ENCODE data around the gene BMF.
"Not testable (repeated sequence)": the region's sequence is repeated elsewhere in the genome, so short reads cannot be mapped to it uniquely, and the experiment has no call there.

BMF gene

GRCh38 chr15:40136470-40137302, 28.0 kb upstream of the BMF start:
- DNase-seq (no peak), ATAC-seq (replicated peaks) (no peak)
- Mint-ChIP-seq H3K9me3 (no peaks in the 10 kb centered on the region), H3K27me3 (no peaks in the 10 kb centered on the region), H3K27ac (no peak overlapping the region), H3K36me3 (no peaks in the 10 kb centered on the region), H3K4me3 (no peak overlapping the region), H3K4me1 (no peaks in the 10 kb centered on the region)

GRCh38 chr15:40135846-40136450, 27.3 kb upstream of the BMF start:
- not testable (repeated sequence) for H3K4me3 Mint-ChIP-seq; H3K9me3 Mint-ChIP-seq; H3K4me1 Mint-ChIP-seq; H3K27me3 Mint-ChIP-seq; ATAC-seq (replicated peaks); H3K36me3 Mint-ChIP-seq; H3K27ac Mint-ChIP-seq; DNase-seq

- peaks cover 0 to under 1% of the 10 kb centered on the region in 2 donors for H3K27me3 Mint-ChIP-seq
- H3K4me3 Mint-ChIP-seq = no peak overlapping the region
- no peaks in the 10 kb centered on the region for H3K4me1 Mint-ChIP-seq
- no peaks in the 10 kb centered on the region for H3K36me3 Mint-ChIP-seq
- no peak for DNase-seq
- no peaks in the 10 kb centered on the region for H3K9me3 Mint-ChIP-seq
- ATAC-seq (replicated peaks) = no peak
- H3K27ac Mint-ChIP-seq = no peak overlapping the region
Observed at GRCh38 chr15:40134885-40135284, 26.2 kb upstream of the BMF start.

GRCh38 chr15:40133544-40133943, 24.9 kb upstream of the BMF start:
- Mint-ChIP-seq H3K4me1 (no peaks in the 10 kb centered on the region), H3K27me3 (peaks cover 0 to 11% of the 10 kb centered on the region in 2 donors), H3K27ac (no peak overlapping the region), H3K36me3 (no peaks in the 10 kb centered on the region), H3K9me3 (no peaks in the 10 kb centered on the region), H3K4me3 (no peak overlapping the region)
- ATAC-seq (replicated peaks) (no peak), DNase-seq (no peak)

GRCh38 chr15:40130799-40131502, 22.3 kb upstream of the BMF start:
- no peak overlapping the region for H3K27ac Mint-ChIP-seq

GRCh38 chr15:40130118-40130517, 21.4 kb upstream of the BMF start:
- ATAC-seq (replicated peaks) (no peak), DNase-seq (no peak)
- H3K27ac Mint-ChIP-seq = no peak overlapping the region
- no peak overlapping the region for H3K4me3 Mint-ChIP-seq
- no peaks in the 10 kb centered on the region for H3K36me3 Mint-ChIP-seq
- H3K9me3 Mint-ChIP-seq = no peaks in the 10 kb centered on the region
- peaks cover 0 to 11% of the 10 kb centered on the region in 2 donors for H3K27me3 Mint-ChIP-seq
- H3K4me1 Mint-ChIP-seq = no peaks in the 10 kb centered on the region

More at GRCh38 chr15:40130799-40131502, 22.3 kb upstream of the BMF start:
- ATAC-seq (replicated peaks) (peak in 1 of 2 donors; percentile 36), DNase-seq (no peak)
- no peaks in the 10 kb centered on the region for H3K36me3 Mint-ChIP-seq
- peaks cover 0 to 11% of the 10 kb centered on the region in 2 donors for H3K27me3 Mint-ChIP-seq
- H3K4me1 Mint-ChIP-seq = no peaks in the 10 kb centered on the region
- H3K9me3 Mint-ChIP-seq = no peaks in the 10 kb centered on the region
- H3K4me3 Mint-ChIP-seq = no peak overlapping the region

- H3K36me3 Mint-ChIP-seq = no peaks in the 10 kb centered on the region
- peaks cover 0 to 11% of the 10 kb centered on the region in 2 donors for H3K27me3 Mint-ChIP-seq
- H3K4me1 Mint-ChIP-seq = no peaks in the 10 kb centered on the region
- H3K27ac Mint-ChIP-seq = no peak overlapping the region
- DNase-seq = no peak
- no peak overlapping the region for H3K4me3 Mint-ChIP-seq
- peak; percentile 52 to 53 for ATAC-seq (replicated peaks)
- no peaks in the 10 kb centered on the region for H3K9me3 Mint-ChIP-seq
Observed at GRCh38 chr15:40128766-40129660, 20.3 kb upstream of the BMF start.

- Mint-ChIP-seq H3K4me3 (no peak overlapping the region), H3K36me3 (no peaks in the 10 kb centered on the region), H3K4me1 (no peaks in the 10 kb centered on the region), H3K27me3 (peaks cover 0 to 11% of the 10 kb centered on the region in 2 donors), H3K27ac (no peak overlapping the region), H3K9me3 (no peaks in the 10 kb centered on the region)
- DNase-seq = no peak
- no peak for ATAC-seq (replicated peaks)
Observed at GRCh38 chr15:40125950-40126349, 17.3 kb upstream of the BMF start.

GRCh38 chr15:40124807-40125285, 16.2 kb upstream of the BMF start:
- peaks cover 0 to 11% of the 10 kb centered on the region in 2 donors for H3K27me3 Mint-ChIP-seq
- not testable (repeated sequence) for ATAC-seq (replicated peaks); H3K27ac Mint-ChIP-seq; H3K36me3 Mint-ChIP-seq; H3K4me3 Mint-ChIP-seq; H3K4me1 Mint-ChIP-seq; DNase-seq; H3K9me3 Mint-ChIP-seq

- not testable (repeated sequence) for H3K36me3 Mint-ChIP-seq; H3K4me3 Mint-ChIP-seq; H3K27me3 Mint-ChIP-seq; H3K4me1 Mint-ChIP-seq; H3K9me3 Mint-ChIP-seq; DNase-seq; H3K27ac Mint-ChIP-seq; ATAC-seq (replicated peaks)
Observed at GRCh38 chr15:40124333-40124732, 15.7 kb upstream of the BMF start.

GRCh38 chr15:40123863-40124262, 15.2 kb upstream of the BMF start:
- H3K27me3 Mint-ChIP-seq; H3K36me3 Mint-ChIP-seq; H3K9me3 Mint-ChIP-seq; H3K27ac Mint-ChIP-seq; DNase-seq; H3K4me3 Mint-ChIP-seq; H3K4me1 Mint-ChIP-seq; ATAC-seq (replicated peaks): not testable (repeated sequence)

- not testable (repeated sequence) for H3K4me3 Mint-ChIP-seq; ATAC-seq (replicated peaks); H3K27ac Mint-ChIP-seq; H3K4me1 Mint-ChIP-seq; H3K36me3 Mint-ChIP-seq; H3K9me3 Mint-ChIP-seq; H3K27me3 Mint-ChIP-seq; DNase-seq
Observed at GRCh38 chr15:40122989-40123388, 14.3 kb upstream of the BMF start.

- no peaks in the 10 kb centered on the region for H3K9me3 Mint-ChIP-seq
- peaks cover 2 to 7% of the 10 kb centered on the region in 2 donors for H3K4me1 Mint-ChIP-seq
- H3K36me3 Mint-ChIP-seq = no peaks in the 10 kb centered on the region
- DNase-seq (no peak), ATAC-seq (replicated peaks) (no peak)
- no peak overlapping the region for H3K4me3 Mint-ChIP-seq
- no peaks in the 10 kb centered on the region for H3K27me3 Mint-ChIP-seq
- H3K27ac Mint-ChIP-seq = no peak overlapping the region
Observed at GRCh38 chr15:40121911-40122638, 13.4 kb upstream of the BMF start.

Data from stimulated activated naive B cell treated with anti-CD40 and anti-IgM and Interleukin-4, amounts not matched to agents 10 μg/mL and 1 μg/mL and 100 μg/mL, for 72 hours (primary cell).